GM21515 (cell line): ENCODE measurements around the gene PEX13.

ENCODE experiments used
- ATAC-seq: cut with Tn5 transposase; IDR thresholded peaks from one replicate; pipeline ENCODE4 v1.9.1; 2021; ENCODE audit not compliant: unreplicated experiment

PEX13 gene

DNA sequence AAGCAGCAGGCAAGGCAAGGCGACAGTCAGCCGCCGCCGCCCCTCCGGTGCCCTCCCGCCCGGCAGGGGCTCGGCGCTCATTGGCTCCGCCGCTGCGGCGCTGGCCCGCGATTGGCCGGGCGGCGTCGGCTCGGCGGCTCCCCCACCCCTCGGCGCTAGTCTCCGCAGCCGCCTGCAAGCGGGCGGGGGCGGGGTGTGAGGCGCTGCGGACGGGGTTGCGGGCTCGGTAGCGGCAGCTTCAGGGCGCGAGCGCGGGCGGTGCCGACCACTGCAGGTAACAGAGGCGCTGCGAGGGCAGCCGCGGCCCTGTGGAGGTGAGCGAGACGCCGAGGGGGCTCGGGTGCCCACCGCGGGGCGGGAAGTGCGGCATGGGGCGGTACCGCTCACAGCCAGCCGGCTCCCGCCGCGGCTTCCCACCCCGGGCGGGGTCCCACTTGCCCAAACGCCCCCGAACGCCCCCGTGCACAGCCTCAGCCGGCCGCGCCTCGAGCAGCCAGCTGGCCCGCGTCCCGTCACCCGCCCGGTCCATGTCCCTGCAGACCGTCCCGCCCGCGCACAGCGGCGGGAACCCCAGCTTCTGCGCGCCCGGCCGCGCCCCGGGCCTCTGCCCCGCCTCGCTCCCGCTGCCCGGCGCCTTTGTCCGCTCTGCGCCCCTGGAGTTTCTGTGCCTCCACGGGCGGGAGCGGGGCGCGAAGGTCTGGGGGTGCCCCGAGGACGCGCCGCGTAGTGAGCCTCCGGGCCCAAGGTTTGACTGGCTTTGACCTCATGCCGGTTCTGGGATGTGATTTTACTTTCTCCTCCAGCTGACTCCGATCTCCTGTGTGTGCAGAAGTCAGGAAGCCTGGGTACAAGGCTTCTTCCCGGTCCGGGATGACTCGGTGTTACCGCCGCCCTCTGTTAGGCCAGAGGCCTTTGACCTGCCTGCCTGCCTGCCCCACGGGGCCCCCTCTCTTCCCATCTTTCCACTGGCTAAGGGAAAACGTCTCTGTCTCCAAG, 48.5 kb downstream of the PEX13 start, which contains the start of gene SANBR:
Gene SANBR (plus strand): TSS at position 158 of the 996 bp plus-strand sequence. CDS start 4,480 bp downstream, outside the sequence.
- peak; percentile 96 for ATAC-seq

DNA sequence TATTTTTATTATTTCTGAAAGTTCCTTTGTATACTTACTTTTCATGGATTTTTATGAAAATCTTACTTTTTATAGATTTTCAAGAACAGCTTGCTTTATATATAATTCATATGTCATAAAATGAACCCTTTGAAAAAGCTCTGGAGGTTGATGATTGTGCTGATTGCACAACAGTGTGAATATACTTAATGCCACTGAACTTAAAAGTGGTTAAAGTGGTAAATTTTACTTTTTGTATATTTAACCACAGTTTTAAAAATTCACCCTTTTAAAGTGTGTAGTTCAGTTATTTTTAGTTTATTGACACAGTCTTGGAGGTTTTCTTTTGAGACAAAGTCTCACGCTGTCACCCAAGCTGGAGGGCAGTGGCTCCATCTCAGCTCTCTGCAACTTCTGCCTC, 56.6 kb downstream of the PEX13 start:
- no peak for ATAC-seq

DNA sequence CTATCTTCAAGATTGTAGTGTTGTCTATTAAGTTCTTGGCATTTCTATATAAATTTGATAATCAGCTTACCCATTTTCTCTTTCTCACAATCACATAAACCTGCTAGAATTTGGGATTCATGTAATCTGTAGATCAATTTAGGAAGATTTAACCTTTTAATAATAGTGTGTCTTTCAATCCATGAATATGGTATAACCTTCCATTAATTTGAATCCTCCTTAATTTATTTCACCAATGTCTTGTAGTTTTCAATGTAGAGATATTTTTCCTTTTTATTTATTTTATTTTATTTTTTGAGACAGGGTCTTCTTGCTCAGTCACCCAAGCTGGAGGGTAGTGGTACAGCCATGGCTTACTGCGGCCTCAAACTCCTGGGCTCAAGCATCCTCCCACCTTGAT, 68.4 kb downstream of the PEX13 start:
- ATAC-seq = no peak

DNA sequence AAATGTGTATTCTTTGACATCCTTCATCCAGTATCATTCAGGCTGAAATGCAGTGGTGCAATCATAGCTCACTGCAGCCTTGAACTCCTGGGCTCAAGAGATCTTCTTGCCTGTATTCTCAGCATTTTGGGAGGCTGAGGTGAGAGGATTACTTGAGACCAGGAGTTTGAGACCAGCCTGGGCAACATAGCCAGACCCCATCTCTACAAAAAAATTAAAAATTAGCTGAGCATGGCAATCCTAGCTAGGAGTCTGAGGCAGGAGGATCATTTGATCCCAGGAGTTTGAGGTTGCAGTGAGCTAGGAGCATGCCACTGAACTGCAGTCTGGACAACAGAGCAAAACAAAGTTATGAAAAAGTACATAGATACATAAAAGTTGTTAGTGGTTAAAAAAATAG, 72.3 kb downstream of the PEX13 start:
- ATAC-seq = no peak

GRCh38 chr2:61090386-61090921, 72.9 kb downstream of the PEX13 start:
- no peak for ATAC-seq

DNA sequence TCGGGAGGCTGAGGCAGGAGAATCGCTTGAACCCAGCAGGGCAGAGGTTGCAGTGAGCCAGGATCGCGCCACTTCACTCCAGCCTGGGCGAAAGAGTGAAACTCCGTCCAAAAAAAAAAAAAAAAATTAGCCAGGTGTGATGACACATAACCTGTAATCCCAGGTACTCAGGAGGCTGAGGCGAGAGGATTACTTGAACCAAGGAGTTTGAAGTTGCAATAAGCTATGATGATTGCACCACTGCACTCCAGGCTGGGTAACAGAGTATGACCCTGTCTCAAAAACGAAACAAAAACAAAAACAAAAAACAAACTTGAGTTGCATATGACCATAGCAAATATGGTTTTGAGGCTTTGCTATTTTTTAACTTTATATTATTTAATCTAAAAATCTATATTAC, 74.0 kb downstream of the PEX13 start:
- no peak for ATAC-seq

DNA sequence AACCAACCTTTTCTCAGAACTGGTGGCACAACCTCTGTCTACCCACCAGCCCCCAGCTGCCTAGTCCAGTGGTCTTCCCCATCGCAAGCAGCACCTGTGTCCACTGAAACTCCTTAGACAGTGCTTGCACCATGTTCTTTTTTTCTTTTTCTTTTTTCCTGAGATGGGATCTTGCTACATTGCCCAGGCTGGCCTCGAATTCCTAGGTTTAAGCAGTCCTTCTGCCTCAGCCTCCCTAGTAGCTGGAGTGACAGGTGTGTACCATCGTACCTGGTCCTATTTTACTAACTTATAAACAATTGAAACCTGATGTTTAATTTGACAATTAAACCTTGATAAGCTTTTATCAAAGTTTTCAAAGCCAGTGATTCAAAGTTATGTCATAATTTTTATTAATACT, 78.9 kb downstream of the PEX13 start:
- no peak for ATAC-seq

- no peak for ATAC-seq
Observed at GRCh38 chr2:61100801-61101200, 83.3 kb downstream of the PEX13 start.
